Measurements from ENCODE around the gene PLXNA2.
A peak's percentile ranks its signal among the peaks of the same experiment; 100 is the strongest.

Gene PLXNA2

GRCh38 chr1:208041505-208041904 is 202.7 kb downstream of the PLXNA2 start:
- DNase-seq = no peak

GRCh38 chr1:208040821-208041297 is 203.3 kb downstream of the PLXNA2 start:
- DNase-seq = no peak

GRCh38 chr1:208039536-208040332 is 204.4 kb downstream of the PLXNA2 start:
- DNase-seq = no peak

DNA sequence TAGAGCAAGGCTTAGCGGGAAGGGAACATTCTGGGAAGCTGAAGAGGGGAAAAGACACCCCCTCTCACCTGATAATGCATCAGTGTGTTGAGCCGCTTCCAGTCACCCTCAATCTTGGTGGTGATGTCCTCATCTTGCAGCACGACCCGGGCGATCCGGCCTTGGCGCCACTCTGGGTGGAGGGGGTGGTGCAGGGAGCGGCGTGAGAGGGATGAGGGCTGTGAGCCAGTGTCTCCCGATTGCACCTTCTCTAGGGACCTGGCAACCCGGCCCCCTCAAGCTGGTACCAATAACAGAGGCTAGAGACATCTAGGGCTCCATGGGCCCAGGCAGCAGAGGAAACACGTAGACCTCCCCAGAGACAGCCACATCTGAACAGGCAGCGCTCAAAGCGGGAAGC is 205.9 kb downstream of the PLXNA2 start:
- no peak for DNase-seq

- DNase-seq = no peak
Measured at GRCh38 chr1:208036918-208037766, 207.0 kb downstream of the PLXNA2 start.

DNA sequence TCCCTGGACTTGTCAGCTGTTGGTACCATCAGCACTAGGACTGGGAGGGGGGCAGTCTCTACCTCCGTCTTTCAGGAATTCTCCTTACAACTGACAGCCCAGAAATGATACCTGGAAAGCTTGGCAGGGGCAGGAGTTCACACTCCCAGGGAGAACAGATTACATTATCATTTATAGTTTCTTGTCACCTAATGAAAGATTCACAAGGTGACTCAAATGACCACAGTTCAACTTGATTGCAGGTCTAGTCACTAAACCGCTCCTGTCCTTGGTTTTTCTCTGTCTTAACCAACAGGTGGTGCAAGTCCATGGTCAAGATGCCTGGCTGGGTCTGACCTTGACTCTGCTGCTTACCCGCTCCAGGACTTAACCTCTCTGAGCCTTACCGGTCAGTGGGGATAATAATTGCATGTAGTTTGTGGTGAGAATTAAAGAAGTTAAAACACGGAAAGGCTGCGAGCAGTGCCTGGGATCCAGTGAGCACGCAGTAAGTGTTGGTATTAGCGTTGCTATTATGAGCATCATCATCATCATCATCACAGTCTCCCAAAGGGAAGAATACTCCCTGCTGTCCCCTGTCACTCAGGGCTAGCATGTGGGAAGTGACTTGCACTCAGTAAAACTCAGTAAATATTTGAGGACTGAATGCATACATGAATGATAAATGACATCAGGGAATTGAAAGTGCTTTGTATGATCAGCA is 207.9 kb downstream of the PLXNA2 start:
- DNase-seq = peak in 1 of 14 donors; percentile 20

DNA sequence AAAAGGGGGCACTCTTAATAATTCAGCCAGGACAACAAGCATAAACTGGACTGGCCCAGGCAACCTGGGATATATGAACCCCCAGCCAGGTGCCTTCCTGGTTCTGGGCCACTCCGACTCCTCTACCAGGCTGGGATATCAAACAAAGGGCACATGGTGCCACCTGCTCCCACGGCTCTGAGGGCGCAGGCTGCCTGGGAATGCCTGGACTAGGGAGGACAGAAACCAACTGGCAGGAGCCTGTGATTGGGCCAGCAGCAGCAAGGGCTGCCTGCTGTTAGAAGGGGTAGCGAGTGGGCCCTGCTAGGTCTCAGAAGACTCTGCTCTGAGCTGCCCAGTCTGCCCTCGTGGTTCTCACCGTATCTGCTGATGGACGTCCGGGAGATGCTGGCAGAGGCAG is 210.0 kb downstream of the PLXNA2 start:
- DNase-seq = no peak

GRCh38 chr1:208033236-208033635 is 210.9 kb downstream of the PLXNA2 start:
- no peak for DNase-seq

DNA sequence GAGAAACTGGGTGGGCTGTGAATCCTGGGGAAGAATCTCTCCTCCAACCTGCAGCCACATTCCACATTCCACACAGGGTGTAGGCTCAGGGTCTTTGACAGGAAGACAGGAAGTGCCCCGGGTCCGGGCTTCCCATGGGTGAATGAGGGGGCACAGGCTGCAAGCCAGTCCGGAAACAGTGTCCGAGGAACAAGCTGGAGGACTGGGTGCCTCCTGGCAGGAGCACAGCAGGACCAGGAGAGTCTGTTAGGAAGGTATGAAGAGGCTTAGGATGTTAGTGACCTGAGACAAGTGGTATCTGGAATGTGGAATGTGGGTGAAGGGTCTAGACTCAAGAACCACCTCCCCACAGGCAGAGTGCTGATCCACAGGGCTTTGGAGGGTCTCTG is 212.3 kb downstream of the PLXNA2 start:
- DNase-seq = no peak

GRCh38 chr1:208031316-208031931 is 212.8 kb downstream of the PLXNA2 start:
- DNase-seq = peak in 1 of 14 donors; percentile 50

DNA sequence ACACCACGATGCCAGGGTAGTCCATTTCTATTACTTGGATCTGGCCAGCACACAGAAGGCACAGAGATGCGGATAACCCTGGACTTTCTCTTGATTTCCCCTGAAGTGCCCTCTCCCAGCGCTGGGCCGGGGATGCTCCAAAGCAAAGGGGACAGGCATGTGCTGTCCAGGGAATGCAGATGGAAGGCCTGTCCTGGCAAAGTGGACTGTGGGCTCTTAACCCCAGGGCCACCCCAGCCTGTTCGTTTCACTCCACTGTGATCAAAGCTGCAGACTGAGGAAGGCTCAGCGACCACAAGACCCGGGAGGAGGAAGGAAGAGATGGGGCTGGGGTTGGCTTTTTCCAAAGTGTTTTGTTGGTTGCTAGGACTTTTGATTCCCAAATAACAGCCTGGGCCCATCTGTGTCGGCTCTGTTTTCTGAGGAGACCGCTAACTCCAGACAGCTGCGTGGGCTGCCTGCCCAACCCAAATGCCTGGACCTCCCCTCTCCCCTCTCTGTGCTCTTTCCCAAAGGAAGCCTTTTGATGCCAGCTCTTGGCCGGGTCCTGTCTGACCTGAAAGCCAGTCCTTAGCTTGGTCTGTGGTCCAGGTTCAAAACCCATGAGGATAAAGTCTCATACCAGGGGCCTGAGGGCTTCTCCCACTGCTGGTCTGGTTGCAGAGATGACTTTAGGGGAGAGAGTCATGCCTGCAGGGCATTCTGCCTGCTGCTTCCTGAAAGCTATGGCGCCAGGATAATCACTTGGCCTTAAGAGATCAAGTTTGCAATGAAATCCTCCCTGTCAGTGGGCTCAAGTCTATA is 213.7 kb downstream of the PLXNA2 start:
- DNase-seq = peak in 2 of 14 donors; percentile 16 to 28

DNA sequence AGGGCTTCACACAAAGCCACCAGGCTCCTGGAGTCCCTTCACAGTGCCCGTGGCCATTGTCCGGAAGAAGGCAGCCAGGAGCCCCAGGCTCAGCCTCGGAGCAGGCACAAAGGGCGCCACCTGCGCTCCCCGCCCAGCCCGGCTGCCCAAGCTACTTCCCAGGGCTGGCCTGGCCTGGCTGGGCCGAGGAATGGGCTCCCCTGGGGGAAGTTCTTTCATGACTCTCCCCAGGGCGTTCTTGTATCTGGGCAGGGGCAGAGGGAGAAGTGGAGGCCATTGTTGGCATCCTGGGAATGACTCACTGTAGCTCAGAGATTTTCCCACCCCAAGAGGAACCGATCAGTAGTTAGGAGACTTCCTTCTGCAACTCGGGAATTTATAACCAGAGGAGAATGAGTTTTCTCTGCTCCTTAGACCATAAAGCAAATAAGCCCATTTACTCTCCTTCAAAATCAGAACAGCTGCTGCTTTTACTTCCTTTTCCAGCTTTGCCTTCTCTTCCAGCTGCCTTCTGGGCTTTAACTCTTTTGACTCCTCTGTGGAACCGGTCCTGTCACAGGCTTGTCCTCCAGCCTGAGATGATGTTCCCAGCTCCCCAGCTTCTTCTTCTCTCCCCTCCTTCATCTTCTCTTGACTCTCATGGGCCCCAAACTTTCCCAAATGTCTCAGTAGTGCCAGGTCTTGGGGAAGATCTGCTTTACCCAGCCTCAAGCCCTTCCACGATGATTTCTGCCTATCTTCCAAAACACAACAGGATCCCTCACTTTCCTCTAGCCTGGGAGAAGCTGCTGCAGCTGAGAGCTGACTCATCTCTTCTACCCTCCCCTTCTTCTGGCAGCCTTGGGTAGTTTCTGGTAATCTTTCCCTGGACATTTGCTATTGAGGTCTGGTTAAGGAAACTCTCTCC is 214.6 kb downstream of the PLXNA2 start:
- peak in 1 of 14 donors; percentile 15 for DNase-seq

DNA sequence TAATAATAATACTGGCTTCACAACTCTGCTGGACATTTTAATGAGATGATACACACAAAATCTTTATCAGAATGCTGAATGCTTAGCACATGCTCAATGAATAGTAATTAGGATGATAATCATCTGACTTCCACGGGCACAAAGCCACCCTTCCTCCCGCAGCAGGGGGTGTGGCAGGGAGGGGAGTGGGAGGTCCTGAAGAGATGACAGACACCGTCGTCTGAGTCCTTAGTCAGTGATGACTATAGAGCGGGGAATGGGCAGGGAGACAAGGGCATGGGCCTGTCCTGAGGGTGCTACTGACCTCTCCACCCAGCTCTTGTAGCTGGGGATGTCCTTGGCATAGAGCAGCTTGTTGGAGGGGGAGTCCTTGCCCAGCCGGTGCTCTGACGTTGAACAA is 215.7 kb downstream of the PLXNA2 start:
- no peak for DNase-seq

DNA sequence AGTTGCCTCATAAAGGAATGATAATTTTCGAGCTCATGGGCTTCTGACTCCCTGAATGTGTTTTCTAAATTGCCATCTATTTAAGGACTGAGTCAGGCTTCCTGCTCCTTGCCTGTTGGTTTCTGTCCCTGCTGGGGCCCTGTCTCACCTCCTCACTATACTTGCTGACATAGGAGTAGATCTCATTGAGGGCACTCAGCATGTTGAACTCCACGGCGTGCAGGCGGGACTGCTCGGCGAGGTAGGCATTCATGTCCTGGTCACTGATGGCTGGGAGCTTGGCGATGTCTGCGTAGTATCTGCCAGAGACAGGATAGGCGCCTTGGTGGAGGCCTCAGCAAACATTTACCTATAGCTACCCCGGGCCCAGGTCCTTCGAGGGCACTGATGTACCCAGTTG is 216.3 kb downstream of the PLXNA2 start:
- DNase-seq = no peak

GRCh38 chr1:208026880-208027438 is 217.2 kb downstream of the PLXNA2 start:
- no peak for DNase-seq

DNA sequence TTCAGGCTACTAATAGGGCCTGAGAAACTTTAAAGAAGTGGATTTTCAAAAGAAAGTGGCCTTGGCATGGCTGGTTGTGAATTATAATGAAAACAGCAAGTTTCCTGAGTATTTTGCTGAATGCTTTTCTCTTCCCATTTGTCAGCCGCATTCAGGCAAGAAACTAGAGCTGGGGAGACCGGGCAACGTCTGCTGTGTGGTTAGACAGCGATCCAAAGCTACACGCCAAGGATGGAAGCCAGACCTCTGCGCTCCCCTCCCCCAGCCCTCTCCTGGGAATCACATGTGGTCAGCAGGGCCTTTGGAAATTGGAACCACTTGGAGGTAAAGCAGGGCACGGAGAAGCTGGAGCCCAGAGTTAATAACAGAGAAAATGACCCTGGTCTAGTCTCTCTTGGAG is 219.2 kb downstream of the PLXNA2 start:
- DNase-seq = peak in 8 of 14 donors; percentile 9 to 63 (median 50)

DNA sequence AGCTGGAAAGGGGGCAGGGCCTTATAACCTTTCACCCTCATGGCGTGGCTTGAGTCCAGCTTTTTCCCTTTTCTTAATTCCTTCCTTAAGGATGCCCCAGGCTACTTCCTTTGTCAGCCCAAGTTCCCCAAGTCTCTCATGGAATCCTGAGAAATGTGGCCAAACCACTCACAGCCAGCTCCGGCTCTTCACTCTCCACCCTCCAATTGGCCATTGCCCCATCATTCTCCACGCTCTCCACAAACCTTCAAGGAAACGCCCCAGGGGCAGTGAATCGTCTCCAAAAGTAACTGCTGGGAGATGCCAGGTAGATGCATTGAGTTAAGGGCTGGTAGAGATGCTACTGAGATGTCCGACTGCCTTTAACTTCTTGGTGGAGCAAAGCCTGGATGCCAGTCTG is 219.8 kb downstream of the PLXNA2 start:
- no peak for DNase-seq

- DNase-seq = no peak
Measured at GRCh38 chr1:208019257-208019656, 224.9 kb downstream of the PLXNA2 start.

DNA sequence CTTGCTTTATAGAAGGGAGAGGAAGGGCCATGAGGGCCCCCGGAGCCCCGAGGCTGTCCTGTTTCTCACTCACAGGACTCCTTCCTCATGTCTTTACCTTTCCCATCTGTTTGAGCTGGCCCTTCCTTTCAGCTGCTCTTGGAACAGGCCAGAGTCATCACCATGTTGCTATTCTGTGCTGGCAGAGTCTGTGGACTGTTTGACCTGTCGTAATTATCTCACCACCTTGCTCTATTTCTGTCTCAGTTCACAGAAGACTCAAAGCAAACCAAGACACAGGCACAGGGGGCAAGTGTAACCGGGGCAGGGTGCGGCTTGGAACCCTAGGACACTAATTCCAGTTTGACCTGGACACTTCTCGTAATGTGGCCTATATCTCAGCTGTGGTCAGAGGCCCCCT is 228.9 kb downstream of the PLXNA2 start:
- no peak for DNase-seq

- no peak for DNase-seq
Measured at GRCh38 chr1:208013210-208013609, 231.0 kb downstream of the PLXNA2 start.

Measured in C1 segment of cervical spinal cord (tissue), 14 donors.